Mucosa of descending colon (tissue), 3 donors: Measurements from ENCODE around the gene CDNF. TPM values are rescaled to one million over a fixed set of nuclear protein-coding genes. Genes with fewer than 3 reads are reported as not detected.
A peak's percentile ranks its signal among the peaks of the same experiment; 100 is the strongest.

ENCODE experiments used
- ATAC-seq: fragments of 200-7000 bp; cut with Tn5 transposase; one replicate; pipeline ENCODE4 v1.9.1; 2020; ENCODE audit warnings: mild to moderate bottlenecking, moderate library complexity
- DNase-seq, 3 donors: peaks; one replicate each; pipeline ENCODE4 v3.0.0-alpha.2; 2020
- H3K36me3 ChIP-seq: fragments of 200-600 bp; one replicate; pipeline ENCODE4 v1.8.0; 2021; ENCODE audit warnings: low read depth, mild to moderate bottlenecking
- H3K4me1 ChIP-seq: fragments of 200-600 bp; one replicate; pipeline ENCODE4 v1.8.0; 2021; ENCODE audit warnings: low read depth, mild to moderate bottlenecking
- H3K4me3 ChIP-seq: fragments of 200-600 bp; one replicate; pipeline ENCODE4 v1.8.0; 2021; ENCODE audit warnings: mild to moderate bottlenecking
- H3K9me3 ChIP-seq: fragments of 200-600 bp; one replicate; pipeline ENCODE4 v1.8.0; 2021; ENCODE audit warnings: mild to moderate bottlenecking
- intact Hi-C, 2 donors: fragments of 100-400 bp; cut with DNase I in 1 of 2; cut with micrococcal nuclease in 1 of 2; formaldehyde crosslinking; loops; one replicate each; pipeline versions ENCODE4 v1.11.0 to v1.11.1; 2022; cut with DNase I, micrococcal nuclease
- total RNA-seq, 3 donors: library from RNA; stranded (reverse); fragmentation: NEBNext Ultra II Directional in 2 of 3; extraction: Animal tissue kit (Norgen Biotek cat#: 25700) in 2 of 3; gene quantifications; one replicate each; pipeline versions ENCODE4 v1.2.1 to v1.2.4, GENCODE V29; 2021 to 2023
- TF ChIP-seq, protein P1 (sequence below): fragments of 200-600 bp; IDR thresholded peaks from one replicate; pipeline ENCODE4 v1.8.0; 2022; ENCODE audit warnings: antibody characterized with exemption, mild to moderate bottlenecking
- donor health status: DM: no; HTN: no; CAD: no; lungs with moderate emphysema.
- donor health status: DM: no; HTN: no; CAD: no.
- donor health status: DM: no; HTN: yes; CAD: no.

CDNF gene
- total RNA-seq, 3 donors from 2014 or later, result 0.82 to 2.4 (median 2.2) TPM

DNA sequence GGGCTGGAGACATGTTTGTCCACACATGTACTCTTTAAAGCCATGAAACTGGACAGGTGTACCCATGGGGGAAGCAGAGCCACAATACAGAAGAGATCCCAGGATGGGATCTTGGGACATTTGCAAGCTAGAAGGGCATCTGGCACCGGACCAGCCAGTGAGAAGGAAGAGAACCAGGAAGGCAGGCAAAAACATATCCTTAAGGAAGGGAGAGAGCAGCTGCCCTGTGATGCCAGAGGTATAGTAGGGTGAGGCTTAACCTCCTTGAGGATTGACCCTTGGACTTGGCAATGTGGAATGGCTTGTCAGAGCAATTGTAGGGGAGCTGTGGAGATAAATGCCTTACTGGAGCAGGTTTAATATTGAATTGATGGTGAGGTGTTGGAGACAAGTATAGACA is 23.0 kb upstream of the CDNF start:
- Histone ChIP-seq H3K4me1 (peaks cover 11% of the 10 kb centered on the region), H3K36me3 (no peaks in the 10 kb centered on the region), H3K9me3 (no peaks in the 10 kb centered on the region), H3K4me3 (no peak overlapping the region)
- TF ChIP-seq, protein P1, sequence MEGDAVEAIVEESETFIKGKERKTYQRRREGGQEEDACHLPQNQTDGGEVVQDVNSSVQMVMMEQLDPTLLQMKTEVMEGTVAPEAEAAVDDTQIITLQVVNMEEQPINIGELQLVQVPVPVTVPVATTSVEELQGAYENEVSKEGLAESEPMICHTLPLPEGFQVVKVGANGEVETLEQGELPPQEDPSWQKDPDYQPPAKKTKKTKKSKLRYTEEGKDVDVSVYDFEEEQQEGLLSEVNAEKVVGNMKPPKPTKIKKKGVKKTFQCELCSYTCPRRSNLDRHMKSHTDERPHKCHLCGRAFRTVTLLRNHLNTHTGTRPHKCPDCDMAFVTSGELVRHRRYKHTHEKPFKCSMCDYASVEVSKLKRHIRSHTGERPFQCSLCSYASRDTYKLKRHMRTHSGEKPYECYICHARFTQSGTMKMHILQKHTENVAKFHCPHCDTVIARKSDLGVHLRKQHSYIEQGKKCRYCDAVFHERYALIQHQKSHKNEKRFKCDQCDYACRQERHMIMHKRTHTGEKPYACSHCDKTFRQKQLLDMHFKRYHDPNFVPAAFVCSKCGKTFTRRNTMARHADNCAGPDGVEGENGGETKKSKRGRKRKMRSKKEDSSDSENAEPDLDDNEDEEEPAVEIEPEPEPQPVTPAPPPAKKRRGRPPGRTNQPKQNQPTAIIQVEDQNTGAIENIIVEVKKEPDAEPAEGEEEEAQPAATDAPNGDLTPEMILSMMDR, result no peak
- intact Hi-C loops, result no loop called here
- peak; percentile 73 to 86 (median 79) for DNase-seq
- ATAC-seq, result peak; percentile 100

DNA sequence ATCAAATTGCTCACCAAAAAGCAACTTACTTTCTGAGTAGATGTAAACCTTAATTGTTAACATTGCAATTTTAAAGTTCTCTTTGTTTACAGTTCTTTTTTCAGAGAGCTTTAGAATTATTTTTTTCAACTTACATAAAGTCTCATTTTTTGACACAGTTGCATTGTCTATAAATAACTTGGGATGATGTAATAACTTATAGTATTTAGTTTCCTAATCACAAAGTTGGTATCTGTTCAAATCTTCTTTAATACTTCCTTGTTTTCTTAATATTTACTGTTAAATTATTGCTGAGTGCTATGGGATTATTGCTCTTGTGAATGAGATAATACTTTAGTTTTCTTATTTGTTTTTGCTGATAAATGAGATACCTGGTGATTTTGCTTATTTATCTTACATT is 21.9 kb upstream of the CDNF start:
- no peak for DNase-seq
- TF ChIP-seq, protein P1, result no peak
- intact Hi-C loops, result no loop called here
- no peak for ATAC-seq
- Histone ChIP-seq H3K4me3 (no peak overlapping the region), H3K4me1 (peaks cover 11% of the 10 kb centered on the region), H3K36me3 (no peaks in the 10 kb centered on the region), H3K9me3 (no peaks in the 10 kb centered on the region)

DNA sequence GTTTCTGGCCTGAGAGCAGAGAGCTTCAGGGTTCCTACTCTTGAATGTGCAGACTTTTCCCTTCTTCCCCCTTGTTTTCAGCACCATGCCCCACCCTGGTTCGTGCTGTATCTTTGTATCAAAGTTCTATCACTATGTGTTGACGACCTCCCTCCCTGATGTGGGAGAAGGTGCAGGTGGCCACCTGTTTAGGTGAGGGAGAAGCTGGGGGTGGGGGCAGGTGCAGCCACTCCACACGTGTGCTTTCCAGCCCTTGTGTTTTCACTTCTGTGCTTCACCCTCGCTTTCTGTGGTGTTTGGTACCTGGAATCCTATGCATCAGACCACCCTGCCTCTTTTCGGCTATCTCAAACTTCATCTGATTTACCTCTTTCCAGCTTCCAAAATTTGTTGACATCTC is 21.2 kb upstream of the CDNF start:
- TF ChIP-seq, protein P1, result no peak
- no peaks in the 10 kb centered on the region for H3K36me3 ChIP-seq
- no peak for ATAC-seq
- no peaks in the 10 kb centered on the region for H3K9me3 ChIP-seq
- no peak for DNase-seq
- no peak overlapping the region for H3K4me3 ChIP-seq
- peaks cover 11% of the 10 kb centered on the region for H3K4me1 ChIP-seq
- intact Hi-C loops, result no loop called here

DNA sequence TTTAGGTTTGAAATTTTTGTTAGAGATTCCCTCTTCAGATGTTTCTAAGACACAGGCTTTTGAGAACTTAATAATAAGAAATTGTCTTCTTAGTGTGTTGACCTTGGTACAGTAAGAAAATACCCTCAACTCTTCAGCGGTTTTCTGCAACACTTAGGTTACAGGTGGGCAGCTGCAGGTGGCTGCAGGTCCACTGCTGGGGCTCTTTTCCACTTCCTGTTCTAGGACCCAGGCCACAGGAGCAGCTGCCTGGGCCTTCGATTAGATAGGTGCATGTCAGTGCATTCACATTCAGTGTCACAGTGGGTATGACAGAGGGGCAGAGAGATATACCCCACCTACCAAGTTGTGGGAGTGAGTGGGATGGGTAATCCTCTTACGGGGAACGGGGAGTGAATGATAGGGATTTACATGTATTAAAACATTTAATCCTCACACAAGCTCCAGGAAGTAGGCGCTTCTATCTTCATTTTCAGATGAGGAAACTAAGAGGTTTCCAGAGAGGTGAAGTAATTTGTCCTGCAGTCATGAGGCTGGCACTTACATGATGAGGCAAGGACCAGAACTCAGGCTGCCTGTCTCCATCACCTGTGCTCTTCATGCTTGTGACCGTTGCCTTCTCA is 20.6 kb upstream of the CDNF start:
- Histone ChIP-seq H3K9me3 (no peaks in the 10 kb centered on the region), H3K4me1 (peaks cover 11% of the 10 kb centered on the region), H3K4me3 (no peak overlapping the region), H3K36me3 (no peaks in the 10 kb centered on the region)
- TF ChIP-seq, protein P1, result no peak
- DNase-seq (no peak), ATAC-seq (no peak)
- intact Hi-C loops, result no loop called here

DNA sequence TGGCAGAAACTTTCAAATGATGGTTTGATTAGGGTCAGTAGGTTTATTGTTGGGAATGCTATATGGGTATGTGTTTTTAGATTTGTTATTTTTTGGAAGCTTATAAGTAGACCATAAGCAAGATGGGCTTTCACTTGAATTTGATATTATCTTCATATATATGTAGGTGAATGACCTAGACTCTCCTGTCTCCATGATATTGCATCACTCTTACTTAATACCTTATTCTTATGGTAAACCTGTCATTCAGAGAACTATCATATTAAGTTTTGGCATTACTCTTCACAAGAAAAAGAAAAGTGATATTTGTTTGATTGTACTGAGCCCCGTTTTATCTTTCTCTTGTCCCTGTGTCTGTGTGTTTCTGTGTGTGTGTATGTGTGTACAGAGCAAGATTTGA is 17.6 kb upstream of the CDNF start:
- peaks cover 3% of the 10 kb centered on the region for H3K4me1 ChIP-seq
- no peak overlapping the region for H3K4me3 ChIP-seq
- no peaks in the 10 kb centered on the region for H3K36me3 ChIP-seq
- TF ChIP-seq, protein P1, result no peak
- no peak for ATAC-seq
- no peaks in the 10 kb centered on the region for H3K9me3 ChIP-seq
- intact Hi-C loops, result no loop called here
- DNase-seq, result no peak

DNA sequence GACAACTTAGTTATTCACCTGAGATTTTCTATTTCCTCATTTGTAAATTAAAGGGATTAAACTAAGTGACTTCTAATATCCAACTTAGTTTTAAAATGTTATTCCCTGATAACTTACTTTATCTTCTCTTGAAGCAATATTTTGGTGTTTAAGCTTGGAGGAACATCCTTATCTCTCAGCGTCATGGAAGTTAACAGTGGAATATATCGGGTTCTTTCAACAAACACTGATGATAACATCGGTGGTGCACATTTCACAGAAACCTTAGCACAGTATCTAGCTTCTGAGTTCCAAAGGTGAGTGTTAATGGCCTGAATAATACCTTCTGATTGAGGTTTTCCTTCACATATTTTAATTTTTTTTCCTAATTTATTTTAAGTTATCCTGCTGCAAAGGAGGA is 14.4 kb upstream of the CDNF start:
- no peak overlapping the region for H3K4me3 ChIP-seq
- H3K36me3 ChIP-seq, result no peaks in the 10 kb centered on the region
- intact Hi-C loops, result no loop called here
- no peaks in the 10 kb centered on the region for H3K4me1 ChIP-seq
- DNase-seq (no peak), ATAC-seq (no peak)
- H3K9me3 ChIP-seq, result no peaks in the 10 kb centered on the region
- TF ChIP-seq, protein P1, result no peak
